HepG2 (cell line): Measurements from ENCODE around the gene NOP9. TPM values are rescaled to one million over a fixed set of nuclear protein-coding genes. Genes with fewer than 3 reads are reported as not detected.

ENCODE experiments used
- ARID2 ChIP-seq: sonication (generic); formaldehyde crosslinking; IDR thresholded peaks from 2 replicates; pipeline ENCODE4 v1.8.1; 2022; ENCODE audit warnings: mild to moderate bottlenecking, missing genetic modification reagents, borderline replicate concordance
- ERF ChIP-seq: IDR thresholded peaks from 2 replicates; pipeline ENCODE4 v1.6.1; 2018; ENCODE audit warnings: missing biosample characterization, missing genetic modification reagents
- GLI4 ChIP-seq: sonication (generic); formaldehyde crosslinking; IDR thresholded peaks from 2 replicates; pipeline ENCODE4 v1.5.1; 2020; ENCODE audit warnings: missing genetic modification reagents, mild to moderate bottlenecking, moderate library complexity, borderline replicate concordance
- KLF11 ChIP-seq: IDR thresholded peaks from 2 replicates; pipeline ENCODE4 v1.6.1; 2016; ENCODE audit warnings: missing compliant biosample characterization
- MED13 ChIP-seq: sonication (generic); formaldehyde crosslinking; IDR thresholded peaks from 2 replicates; pipeline ENCODE4 v1.5.0; 2020; ENCODE audit warnings: missing genetic modification reagents
- ONECUT2 ChIP-seq: sonication (generic); formaldehyde crosslinking; IDR thresholded peaks from 2 replicates; pipeline ENCODE4 v1.4.0; 2020; ENCODE audit warnings: missing genetic modification reagents
- PAWR ChIP-seq: sonication (generic); formaldehyde crosslinking; IDR thresholded peaks from 2 replicates; pipeline ENCODE4 v1.4.0; 2020; ENCODE audit warnings: missing genetic modification reagents, mild to moderate bottlenecking, borderline replicate concordance
- RBAK ChIP-seq: sonication (generic); formaldehyde crosslinking; IDR thresholded peaks from 2 replicates; pipeline ENCODE4 v1.5.1; 2020; ENCODE audit warnings: mild to moderate bottlenecking, missing genetic modification reagents
- RBFOX2 ChIP-seq: fragments of 200-400 bp; formaldehyde crosslinking; IDR thresholded peaks from 2 replicates; pipeline ENCODE4 v1.6.1; 2017; ENCODE audit warnings: low read depth, mild to moderate bottlenecking, low read length
- SMARCE1 ChIP-seq: fragments of 450-650 bp; IDR thresholded peaks from 2 replicates; pipeline ENCODE4 v1.6.1; 2017; ENCODE audit warnings: borderline replicate concordance
- TEAD2 ChIP-seq: sonication (generic); formaldehyde crosslinking; IDR thresholded peaks from 2 replicates; pipeline ENCODE4 v1.9.0; 2021; ENCODE audit warnings: missing genetic modification reagents
- ZFP1 ChIP-seq: IDR thresholded peaks from 2 replicates; pipeline ENCODE4 v1.6.1; 2016
- ZKSCAN1 ChIP-seq: fragments of 150-350 bp; IDR thresholded peaks from 2 replicates; pipeline ENCODE4 v1.6.1; 2014; ENCODE audit warnings: low read length
- ZNF24 ChIP-seq: fragments of 450-650 bp; IDR thresholded peaks from 2 replicates; pipeline ENCODE4 v1.6.1; 2017; ENCODE audit warnings: antibody characterized with exemption, mild to moderate bottlenecking
- ZNF44 ChIP-seq: sonication (generic); formaldehyde crosslinking; IDR thresholded peaks from 2 replicates; pipeline ENCODE4 v1.5.1; 2020; ENCODE audit warnings: mild to moderate bottlenecking, missing genetic modification reagents
- ZNF446 ChIP-seq: sonication (generic); formaldehyde crosslinking; IDR thresholded peaks from 2 replicates; pipeline ENCODE4 v1.5.0; 2020; ENCODE audit warnings: mild to moderate bottlenecking, missing genetic modification reagents
- ZNF510 ChIP-seq: sonication (generic); formaldehyde crosslinking; IDR thresholded peaks from 2 replicates; pipeline ENCODE4 v1.4.0; 2020; ENCODE audit warnings: low read depth, mild to moderate bottlenecking, missing genetic modification reagents
- ZNF678 ChIP-seq: sonication (generic); formaldehyde crosslinking; IDR thresholded peaks from 2 replicates; pipeline ENCODE4 v1.4.0; 2020; ENCODE audit warnings: mild to moderate bottlenecking, missing genetic modification reagents
- polyA plus RNA-seq, 8 experiments: library from polyadenylated mRNA; depleted of rRNA in 3 of 8; stranded (reverse) in 7 of 8; unstranded in 1 of 8; fragments of >200 nt; fragmentation: Illumina TruSeq in 4 of 8; extraction: Trizol in 4 of 8; gene quantifications; 2 replicates each; pipeline versions ENCODE4 v1.2.1 to v1.2.3, GENCODE V29; 2011 to 2016; ENCODE audit warnings: low read depth in 4 of 8, missing spikeins in 1 of 8, mixed read lengths in 1 of 8; ENCODE audit not compliant: insufficient read depth in 1 of 8
- total RNA-seq, 5 experiments: library from RNA; depleted of rRNA; stranded (reverse); fragments of >200 nt; fragmentation: Illumina TruSeq; extraction: Trizol; gene quantifications; 2 replicates each; pipeline ENCODE4 v1.2.3, GENCODE V29; 2016; ENCODE audit warnings: low read depth in 1 of 5
- TF ChIP-seq, protein P1 (sequence below): IDR thresholded peaks from 2 replicates; pipeline ENCODE4 v1.6.1; 2016; ENCODE audit warnings: missing genetic modification reagents, missing compliant biosample characterization
- TF ChIP-seq, protein P2 (sequence below): sonication (generic); formaldehyde crosslinking; IDR thresholded peaks from 2 replicates; pipeline ENCODE4 v1.8.0; 2022; ENCODE audit warnings: mild to moderate bottlenecking, missing genetic modification reagents
- TF ChIP-seq, protein P3 (sequence below): sonication (generic); formaldehyde crosslinking; conservative IDR thresholded peaks from 2 replicates; pipeline ENCODE4 v1.8.0; 2022; ENCODE audit warnings: missing genetic modification reagents
- TF ChIP-seq, protein P4 (sequence below): fragments of 450-650 bp; IDR thresholded peaks from 2 replicates; pipeline ENCODE4 v1.6.1; 2017; ENCODE audit warnings: mild to moderate bottlenecking
- TF ChIP-seq, protein P5 (sequence below): sonication (generic); formaldehyde crosslinking; IDR thresholded peaks from 2 replicates; pipeline ENCODE4 v1.5.0; 2020; ENCODE audit warnings: missing genetic modification reagents

The NOP9 gene
- total and polyA plus RNA-seq, 2 of the 13 experiments (the other 11 are each of a cell fraction or from before 2014, with no cell fraction given) = 24.5 to 61.6 TPM

DNA sequence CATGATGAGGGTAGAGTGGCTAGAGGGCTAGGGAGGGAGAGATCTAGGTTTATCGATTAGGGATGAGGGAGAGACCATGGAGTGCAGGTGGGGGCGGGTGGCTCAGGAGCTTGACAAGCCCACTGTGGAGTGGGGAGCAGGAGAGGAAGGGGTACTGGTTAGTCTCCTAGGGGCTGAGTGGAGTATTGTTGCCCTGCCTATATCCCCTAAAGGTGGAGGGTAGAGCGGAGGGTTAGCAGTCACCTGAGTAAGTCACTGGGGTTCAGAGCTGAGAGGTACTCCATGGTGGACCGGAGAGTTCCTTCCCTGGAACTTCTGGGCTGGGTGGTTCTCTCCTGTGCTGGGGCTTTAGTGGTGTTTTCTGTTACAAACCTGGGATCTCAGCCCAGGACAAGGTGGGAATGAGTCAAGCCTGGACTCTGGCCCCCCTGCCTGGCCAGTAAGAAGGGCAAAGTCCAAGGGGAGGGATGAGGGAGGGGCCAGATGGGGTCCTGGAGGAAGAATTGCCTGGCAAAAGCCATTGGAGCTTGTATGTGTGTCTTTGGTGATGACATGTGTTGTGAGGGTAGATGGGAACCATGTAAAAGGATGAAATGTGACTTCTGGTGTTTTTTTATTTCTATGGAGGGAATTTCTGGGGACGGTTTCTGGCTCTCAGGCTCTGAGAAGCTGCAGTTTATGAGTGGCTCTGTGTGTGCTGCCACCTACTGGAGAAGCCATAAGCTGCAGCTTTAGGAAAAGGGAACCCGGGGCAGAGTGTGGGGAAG, 8.1 kb downstream of the NOP9 start, which contains the start of gene CIDEB (continued):
- TF ChIP-seq RBFOX2 (peak; percentile 65), KLF11 (CRISPR knock-in tag) (peak; percentile 70; the same call in 1 of the 2 replicates), ZFP1 (CRISPR knock-in tag) (peak; percentile 84; the same call in 1 of the 2 replicates), ZNF678 (peak; percentile 68; the same call in 1 of the 2 replicates), ARID2 (CRISPR knock-in tag) (0 out of 2 replicates have a peak, but pooled peaks have one; percentile 44), RBAK (CRISPR knock-in tag) (no peak), MED13 (no peak; the same call in 1 of the 2 replicates), SMARCE1 (0 out of 2 replicates have a peak, but pooled peaks have one; percentile 51), ERF (CRISPR knock-in tag) (peak; percentile 96), GLI4 (CRISPR knock-in tag) (no peak; the same call in 1 of the 2 replicates), ZNF446 (CRISPR knock-in tag) (peak; percentile 75; the same call in 1 of the 2 replicates), TEAD2 (CRISPR knock-in tag) (no peak), ZNF510 (CRISPR knock-in tag) (peak; percentile 89; the same call in 1 of the 2 replicates), PAWR (CRISPR knock-in tag) (no peak; the same call in 1 of the 2 replicates), ZKSCAN1 (no peak), ZNF44 (CRISPR knock-in tag) (peak; percentile 97), ZNF24 (peak; percentile 29), ONECUT2 (peak; percentile 78)
- TF ChIP-seq, protein P1, sequence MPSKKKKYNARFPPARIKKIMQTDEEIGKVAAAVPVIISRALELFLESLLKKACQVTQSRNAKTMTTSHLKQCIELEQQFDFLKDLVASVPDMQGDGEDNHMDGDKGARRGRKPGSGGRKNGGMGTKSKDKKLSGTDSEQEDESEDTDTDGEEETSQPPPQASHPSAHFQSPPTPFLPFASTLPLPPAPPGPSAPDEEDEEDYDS = peak; percentile 89
- TF ChIP-seq, protein P2, sequence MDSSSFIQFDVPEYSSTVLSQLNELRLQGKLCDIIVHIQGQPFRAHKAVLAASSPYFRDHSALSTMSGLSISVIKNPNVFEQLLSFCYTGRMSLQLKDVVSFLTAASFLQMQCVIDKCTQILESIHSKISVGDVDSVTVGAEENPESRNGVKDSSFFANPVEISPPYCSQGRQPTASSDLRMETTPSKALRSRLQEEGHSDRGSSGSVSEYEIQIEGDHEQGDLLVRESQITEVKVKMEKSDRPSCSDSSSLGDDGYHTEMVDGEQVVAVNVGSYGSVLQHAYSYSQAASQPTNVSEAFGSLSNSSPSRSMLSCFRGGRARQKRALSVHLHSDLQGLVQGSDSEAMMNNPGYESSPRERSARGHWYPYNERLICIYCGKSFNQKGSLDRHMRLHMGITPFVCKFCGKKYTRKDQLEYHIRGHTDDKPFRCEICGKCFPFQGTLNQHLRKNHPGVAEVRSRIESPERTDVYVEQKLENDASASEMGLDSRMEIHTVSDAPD (CRISPR knock-in tag) = peak; percentile 70
- TF ChIP-seq, protein P3, sequence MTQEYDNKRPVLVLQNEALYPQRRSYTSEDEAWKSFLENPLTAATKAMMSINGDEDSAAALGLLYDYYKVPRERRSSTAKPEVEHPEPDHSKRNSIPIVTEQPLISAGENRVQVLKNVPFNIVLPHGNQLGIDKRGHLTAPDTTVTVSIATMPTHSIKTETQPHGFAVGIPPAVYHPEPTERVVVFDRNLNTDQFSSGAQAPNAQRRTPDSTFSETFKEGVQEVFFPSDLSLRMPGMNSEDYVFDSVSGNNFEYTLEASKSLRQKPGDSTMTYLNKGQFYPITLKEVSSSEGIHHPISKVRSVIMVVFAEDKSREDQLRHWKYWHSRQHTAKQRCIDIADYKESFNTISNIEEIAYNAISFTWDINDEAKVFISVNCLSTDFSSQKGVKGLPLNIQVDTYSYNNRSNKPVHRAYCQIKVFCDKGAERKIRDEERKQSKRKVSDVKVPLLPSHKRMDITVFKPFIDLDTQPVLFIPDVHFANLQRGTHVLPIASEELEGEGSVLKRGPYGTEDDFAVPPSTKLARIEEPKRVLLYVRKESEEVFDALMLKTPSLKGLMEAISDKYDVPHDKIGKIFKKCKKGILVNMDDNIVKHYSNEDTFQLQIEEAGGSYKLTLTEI = no peak
- TF ChIP-seq, protein P4, sequence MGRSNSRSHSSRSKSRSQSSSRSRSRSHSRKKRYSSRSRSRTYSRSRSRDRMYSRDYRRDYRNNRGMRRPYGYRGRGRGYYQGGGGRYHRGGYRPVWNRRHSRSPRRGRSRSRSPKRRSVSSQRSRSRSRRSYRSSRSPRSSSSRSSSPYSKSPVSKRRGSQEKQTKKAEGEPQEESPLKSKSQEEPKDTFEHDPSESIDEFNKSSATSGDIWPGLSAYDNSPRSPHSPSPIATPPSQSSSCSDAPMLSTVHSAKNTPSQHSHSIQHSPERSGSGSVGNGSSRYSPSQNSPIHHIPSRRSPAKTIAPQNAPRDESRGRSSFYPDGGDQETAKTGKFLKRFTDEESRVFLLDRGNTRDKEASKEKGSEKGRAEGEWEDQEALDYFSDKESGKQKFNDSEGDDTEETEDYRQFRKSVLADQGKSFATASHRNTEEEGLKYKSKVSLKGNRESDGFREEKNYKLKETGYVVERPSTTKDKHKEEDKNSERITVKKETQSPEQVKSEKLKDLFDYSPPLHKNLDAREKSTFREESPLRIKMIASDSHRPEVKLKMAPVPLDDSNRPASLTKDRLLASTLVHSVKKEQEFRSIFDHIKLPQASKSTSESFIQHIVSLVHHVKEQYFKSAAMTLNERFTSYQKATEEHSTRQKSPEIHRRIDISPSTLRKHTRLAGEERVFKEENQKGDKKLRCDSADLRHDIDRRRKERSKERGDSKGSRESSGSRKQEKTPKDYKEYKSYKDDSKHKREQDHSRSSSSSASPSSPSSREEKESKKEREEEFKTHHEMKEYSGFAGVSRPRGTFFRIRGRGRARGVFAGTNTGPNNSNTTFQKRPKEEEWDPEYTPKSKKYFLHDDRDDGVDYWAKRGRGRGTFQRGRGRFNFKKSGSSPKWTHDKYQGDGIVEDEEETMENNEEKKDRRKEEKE = no peak
- TF ChIP-seq, protein P5, sequence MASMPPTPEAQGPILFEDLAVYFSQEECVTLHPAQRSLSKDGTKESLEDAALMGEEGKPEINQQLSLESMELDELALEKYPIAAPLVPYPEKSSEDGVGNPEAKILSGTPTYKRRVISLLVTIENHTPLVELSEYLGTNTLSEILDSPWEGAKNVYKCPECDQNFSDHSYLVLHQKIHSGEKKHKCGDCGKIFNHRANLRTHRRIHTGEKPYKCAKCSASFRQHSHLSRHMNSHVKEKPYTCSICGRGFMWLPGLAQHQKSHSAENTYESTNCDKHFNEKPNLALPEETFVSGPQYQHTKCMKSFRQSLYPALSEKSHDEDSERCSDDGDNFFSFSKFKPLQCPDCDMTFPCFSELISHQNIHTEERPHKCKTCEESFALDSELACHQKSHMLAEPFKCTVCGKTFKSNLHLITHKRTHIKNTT (CRISPR knock-in tag) = no peak
